Neuron (in vitro differentiated cells): ENCODE results near the gene PSMA7.

ENCODE experiments used
- H2AFZ ChIP-seq: one replicate; pipeline ENCODE4 v1.6.1; 2013; ENCODE audit warnings: low read depth, mild to moderate bottlenecking, inconsistent platforms, low read length, moderate library complexity
- H3K27me3 ChIP-seq: one replicate; pipeline ENCODE4 v1.6.1; 2013; ENCODE audit warnings: low read length; ENCODE audit not compliant: insufficient read depth
- H3K36me3 ChIP-seq: one replicate; pipeline ENCODE4 v1.6.1; 2013; ENCODE audit warnings: low read length; ENCODE audit not compliant: insufficient read depth
- H3K4me1 ChIP-seq: one replicate; pipeline ENCODE4 v1.6.1; 2013; ENCODE audit warnings: low read length; ENCODE audit not compliant: insufficient read depth
- H3K4me3 ChIP-seq: 2 replicates; pipeline ENCODE4 v1.5.1; 2013; ENCODE audit warnings: mild to moderate bottlenecking, low read length, moderate library complexity
- H3K9me3 ChIP-seq: one replicate; pipeline ENCODE4 v1.6.1; 2013; ENCODE audit warnings: low read length

PSMA7 gene

GRCh38 chr20:62089393-62089792, 53.8 kb downstream of the PSMA7 start:
- Histone ChIP-seq H2AFZ (no peak overlapping the region), H3K9me3 (peaks cover 1% of the 10 kb centered on the region), H3K27me3 (no peaks in the 10 kb centered on the region), H3K4me3 (no peak overlapping the region), H3K4me1 (no peaks in the 10 kb centered on the region), H3K36me3 (no peaks in the 10 kb centered on the region)

- no peak overlapping the region for H2AFZ ChIP-seq
- no peaks in the 10 kb centered on the region for H3K36me3 ChIP-seq
- H3K4me1 ChIP-seq: no peaks in the 10 kb centered on the region
- no peaks in the 10 kb centered on the region for H3K27me3 ChIP-seq
- H3K9me3 ChIP-seq: peaks cover 1% of the 10 kb centered on the region
- no peak overlapping the region for H3K4me3 ChIP-seq
These were observed 54.7 kb downstream of the PSMA7 start for GRCh38 chr20:62088258-62089127.

GRCh38 chr20:62087632-62088031, 55.6 kb downstream of the PSMA7 start:
- peaks cover 1% of the 10 kb centered on the region for H3K9me3 ChIP-seq
- H3K4me3 ChIP-seq: no peak overlapping the region
- H3K36me3 ChIP-seq: no peaks in the 10 kb centered on the region
- H3K27me3 ChIP-seq: no peaks in the 10 kb centered on the region
- H2AFZ ChIP-seq: no peak overlapping the region
- H3K4me1 ChIP-seq: no peaks in the 10 kb centered on the region

GRCh38 chr20:62087227-62087626, 56.0 kb downstream of the PSMA7 start:
- H3K4me3 ChIP-seq: no peak overlapping the region
- H3K4me1 ChIP-seq: no peaks in the 10 kb centered on the region
- H2AFZ ChIP-seq: no peak overlapping the region
- no peaks in the 10 kb centered on the region for H3K27me3 ChIP-seq
- H3K9me3 ChIP-seq: peaks cover 1% of the 10 kb centered on the region
- H3K36me3 ChIP-seq: no peaks in the 10 kb centered on the region
